DLD1 (cell line): Measurements from ENCODE around the gene TRIM41.

Source experiments
- in situ Hi-C: cut with HindIII; loops from 2 replicates; pipeline ENCODE4 v1.10.0; 2017; ENCODE audit warnings: low sequenced_read_pairs

TRIM41 gene

DNA sequence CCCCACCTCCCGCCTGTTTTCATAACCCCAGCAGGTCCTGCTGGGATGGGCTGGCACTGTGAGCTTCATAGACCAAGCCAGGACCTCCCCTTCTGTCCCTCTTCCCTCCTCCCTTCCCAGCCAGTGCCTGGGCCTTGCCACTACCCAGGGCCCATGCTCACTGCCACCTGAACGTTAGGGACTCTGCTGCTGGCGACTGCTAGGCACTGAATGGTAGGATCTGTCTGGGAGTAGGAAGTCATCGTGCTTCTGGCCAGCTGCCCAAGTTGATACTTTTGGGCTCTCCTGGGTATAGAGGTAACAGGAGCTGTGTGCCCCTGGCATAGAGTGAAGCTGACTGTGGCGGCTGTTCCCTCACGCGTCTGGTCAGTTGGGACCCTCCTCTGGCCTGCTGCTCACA lies 8.4 kb downstream of the TRIM41 start:
- in situ Hi-C loops = no loop called here

DNA sequence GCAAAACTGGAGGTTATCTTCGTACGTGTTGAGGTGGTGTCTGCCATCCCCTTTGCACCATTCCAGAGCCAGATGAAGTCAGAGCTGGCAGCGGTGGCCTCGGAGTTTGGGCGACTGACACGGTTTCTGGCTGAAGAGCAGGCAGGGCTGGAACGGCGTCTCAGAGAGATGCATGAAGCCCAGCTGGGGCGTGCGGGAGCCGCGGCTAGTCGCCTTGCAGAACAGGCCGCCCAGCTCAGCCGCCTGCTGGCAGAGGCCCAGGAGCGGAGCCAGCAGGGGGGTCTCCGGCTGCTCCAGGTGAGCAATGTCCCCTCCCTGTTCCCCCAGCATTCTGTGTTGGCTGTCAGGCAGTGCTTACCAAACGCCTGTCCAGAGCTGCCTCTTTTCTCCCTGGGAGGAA lies 9.5 kb downstream of the TRIM41 start:
- in situ Hi-C loops = no loop called here

DNA sequence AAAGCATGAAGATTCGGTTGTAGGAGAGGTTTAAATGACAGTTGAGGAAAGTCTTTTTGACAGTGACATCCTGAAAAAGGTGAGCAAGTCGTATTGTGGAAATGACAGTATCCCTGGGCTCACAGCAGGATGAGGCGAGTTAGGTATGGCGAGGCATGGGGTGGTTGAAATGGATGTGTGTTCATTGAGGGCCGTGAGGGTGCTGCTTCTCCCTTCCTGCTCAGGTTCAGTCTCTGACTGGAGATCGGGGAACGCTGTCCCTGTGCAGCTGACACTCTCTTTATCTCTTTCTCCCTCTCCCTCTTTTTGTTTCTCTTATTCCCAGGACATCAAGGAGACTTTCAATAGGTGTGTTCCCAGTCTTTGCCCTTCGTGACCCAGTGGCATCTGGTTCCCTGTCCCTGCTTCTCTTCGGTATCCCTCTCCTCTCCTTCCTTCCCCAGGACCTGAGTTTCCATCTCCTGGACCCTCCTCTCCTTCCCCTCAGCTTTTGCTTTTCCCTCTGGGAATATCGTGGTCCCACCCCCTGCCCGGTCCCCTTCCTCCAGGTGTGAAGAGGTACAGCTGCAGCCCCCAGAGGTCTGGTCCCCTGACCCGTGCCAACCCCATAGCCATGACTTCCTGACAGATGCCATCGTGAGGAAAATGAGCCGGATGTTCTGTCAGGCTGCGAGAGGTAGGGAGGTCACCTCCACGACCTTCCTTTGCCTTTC lies 10.2 kb downstream of the TRIM41 start:
- in situ Hi-C loops = no loop called here

DNA sequence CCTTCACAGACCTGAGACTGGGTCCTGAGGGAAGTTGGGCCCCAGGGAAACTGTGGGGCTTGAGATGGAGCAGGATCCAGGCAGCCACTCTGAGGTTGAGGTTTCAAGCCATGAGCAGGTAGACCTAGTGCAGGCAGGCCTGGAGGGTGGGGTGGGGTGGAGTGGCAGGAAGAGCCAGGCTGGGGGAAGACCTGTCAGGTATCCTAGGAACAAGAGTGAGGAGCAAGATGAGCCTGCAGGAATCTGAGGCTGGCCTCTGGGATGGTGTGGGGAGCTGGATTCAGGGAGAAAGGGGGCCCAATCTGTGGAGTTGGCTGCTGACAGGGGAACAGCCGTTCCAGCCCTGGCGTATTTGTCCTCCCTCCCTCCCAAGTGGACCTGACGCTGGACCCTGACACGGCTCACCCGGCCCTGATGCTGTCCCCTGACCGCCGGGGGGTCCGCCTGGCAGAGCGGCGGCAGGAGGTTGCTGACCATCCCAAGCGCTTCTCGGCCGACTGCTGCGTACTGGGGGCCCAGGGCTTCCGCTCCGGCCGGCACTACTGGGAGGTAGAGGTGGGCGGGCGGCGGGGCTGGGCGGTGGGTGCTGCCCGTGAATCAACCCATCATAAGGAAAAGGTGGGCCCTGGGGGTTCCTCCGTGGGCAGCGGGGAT lies 10.8 kb downstream of the TRIM41 start:
- in situ Hi-C loops = no loop called here

DNA sequence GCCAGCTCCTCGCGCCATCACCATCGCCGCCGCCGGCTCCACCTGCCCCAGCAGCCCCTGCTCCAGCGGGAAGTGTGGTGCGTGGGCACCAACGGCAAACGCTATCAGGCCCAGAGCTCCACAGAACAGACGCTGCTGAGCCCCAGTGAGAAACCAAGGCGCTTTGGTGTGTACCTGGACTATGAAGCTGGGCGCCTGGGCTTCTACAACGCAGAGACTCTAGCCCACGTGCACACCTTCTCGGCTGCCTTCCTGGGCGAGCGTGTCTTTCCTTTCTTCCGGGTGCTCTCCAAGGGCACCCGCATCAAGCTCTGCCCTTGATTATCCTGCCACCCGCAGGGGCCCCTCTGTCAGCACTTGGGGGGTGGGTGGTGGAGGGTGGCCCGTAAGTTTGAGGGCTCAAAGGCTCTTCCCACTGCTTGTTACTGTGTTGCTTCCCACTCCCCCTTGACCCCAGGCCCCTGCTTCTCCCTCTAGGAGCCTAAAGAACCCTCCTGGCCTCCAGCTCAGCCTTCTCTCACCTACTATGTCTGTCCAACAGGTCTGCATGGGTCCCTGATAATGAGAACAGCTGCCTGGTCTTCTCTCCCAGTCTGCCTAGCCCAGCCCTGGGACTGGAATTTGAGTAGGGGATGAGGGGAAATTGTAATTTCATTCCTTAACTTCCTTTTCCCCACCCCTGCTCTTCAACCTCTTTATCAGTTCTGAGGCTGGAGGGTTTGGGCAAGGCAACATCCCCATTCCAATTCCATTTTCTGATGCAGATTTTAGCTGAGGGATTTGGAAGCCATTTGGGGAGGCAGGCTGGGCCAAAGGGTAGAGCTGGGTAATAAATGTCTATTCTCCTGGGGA lies 11.6 kb downstream of the TRIM41 start:
- in situ Hi-C loops = no loop called here

DNA sequence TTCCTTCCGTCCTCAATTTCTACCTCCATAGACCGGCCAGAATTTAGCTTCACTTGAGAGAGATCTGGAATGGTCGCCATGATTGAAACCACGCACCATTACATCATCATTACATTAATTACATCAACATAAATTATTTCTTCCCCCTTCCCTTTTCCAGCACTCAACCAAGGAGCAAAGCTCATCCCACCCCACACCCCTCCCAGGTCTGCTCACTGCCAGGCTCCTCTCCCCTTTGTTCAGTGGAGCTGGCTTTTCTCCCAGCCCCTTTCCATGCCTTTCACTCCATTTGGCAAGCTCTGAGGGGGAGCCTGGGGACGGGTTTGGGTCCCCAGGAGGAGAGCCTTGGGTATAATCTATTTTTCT lies 12.2 kb downstream of the TRIM41 start:
- in situ Hi-C loops = no loop called here

DNA sequence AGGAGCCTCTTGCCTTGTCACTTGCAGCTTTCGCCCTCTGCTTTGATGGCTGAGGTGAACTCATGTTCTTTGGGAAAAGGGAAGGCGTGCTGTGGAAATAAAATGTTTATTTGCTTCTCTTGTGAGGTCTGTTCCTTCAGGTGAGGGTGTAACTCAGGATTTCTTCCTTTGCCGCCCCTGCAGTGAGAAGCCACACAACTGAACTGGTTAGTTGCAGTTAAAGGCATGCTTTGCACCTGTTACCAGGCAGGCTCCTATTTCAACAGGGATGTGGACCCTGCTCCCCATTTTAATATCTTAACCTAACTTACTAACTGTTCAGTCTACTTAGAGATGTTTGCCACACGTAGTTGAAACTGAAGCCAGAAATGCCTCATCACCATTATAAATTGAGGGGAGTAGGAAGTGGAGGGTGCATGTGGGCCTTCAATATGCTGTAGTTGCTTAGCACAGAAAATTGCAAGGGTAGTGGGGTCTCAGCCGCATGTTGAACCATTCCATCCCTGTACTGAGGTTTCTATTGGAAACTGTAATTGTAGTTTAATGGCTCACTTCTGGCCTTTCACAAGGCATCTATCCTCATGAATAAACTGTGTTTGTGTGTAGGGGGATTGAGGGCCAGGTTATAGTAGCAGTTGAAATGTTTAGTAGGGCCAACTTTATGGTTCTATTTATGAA lies 12.7 kb downstream of the TRIM41 start:
- in situ Hi-C loops = no loop called here

DNA sequence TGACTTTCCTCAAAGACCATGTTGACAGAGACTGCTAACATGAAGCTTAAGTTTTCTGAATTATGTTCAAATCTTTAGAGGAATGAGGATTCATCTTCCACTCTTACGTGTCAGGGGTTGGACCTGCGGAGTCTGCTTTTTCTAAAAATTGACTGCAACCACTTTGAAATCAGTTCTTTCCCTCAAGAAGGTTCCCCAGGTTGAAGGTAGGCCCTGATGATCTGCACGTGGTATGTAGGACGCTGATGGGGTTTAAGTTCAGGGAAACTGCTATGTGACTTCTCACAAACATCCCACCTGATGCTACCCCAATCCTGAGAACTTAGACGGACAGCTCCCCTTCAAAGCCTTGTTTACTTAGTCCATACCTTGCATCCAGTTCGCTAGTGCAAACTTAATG lies 13.4 kb downstream of the TRIM41 start:
- in situ Hi-C loops = no loop called here

DNA sequence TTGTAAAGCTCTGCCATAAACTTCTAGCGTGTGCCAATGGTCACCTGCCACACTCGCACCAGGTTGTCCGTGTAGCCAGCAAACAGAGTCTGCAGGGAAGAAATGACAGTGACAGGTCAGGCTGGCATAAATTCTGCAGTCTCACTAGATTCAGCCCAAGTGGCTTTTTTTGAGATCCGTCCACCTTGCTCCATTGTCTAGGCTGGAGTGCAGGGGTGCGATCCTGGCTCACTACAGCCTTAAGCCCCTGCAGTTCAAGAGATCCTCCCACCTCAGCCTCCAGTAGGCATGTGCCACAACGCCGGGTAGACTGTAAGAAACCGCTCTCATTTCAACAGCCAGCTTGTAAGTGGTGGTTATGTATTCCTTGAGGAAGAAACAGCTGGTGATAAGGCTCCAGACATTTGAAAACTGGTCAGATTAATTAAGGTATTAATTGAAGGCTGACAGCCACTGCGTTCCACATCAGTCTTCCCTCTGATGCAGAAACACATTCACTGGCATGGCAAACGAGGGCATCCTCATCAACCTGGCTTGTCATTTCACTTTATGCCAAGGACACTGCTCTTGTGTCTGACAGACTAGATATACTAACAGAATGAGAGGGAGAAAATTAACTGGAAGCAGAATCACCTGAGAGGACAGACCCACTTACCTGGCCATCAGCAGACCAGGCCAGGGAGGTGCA lies 14.0 kb downstream of the TRIM41 start:
- in situ Hi-C loops = no loop called here

DNA sequence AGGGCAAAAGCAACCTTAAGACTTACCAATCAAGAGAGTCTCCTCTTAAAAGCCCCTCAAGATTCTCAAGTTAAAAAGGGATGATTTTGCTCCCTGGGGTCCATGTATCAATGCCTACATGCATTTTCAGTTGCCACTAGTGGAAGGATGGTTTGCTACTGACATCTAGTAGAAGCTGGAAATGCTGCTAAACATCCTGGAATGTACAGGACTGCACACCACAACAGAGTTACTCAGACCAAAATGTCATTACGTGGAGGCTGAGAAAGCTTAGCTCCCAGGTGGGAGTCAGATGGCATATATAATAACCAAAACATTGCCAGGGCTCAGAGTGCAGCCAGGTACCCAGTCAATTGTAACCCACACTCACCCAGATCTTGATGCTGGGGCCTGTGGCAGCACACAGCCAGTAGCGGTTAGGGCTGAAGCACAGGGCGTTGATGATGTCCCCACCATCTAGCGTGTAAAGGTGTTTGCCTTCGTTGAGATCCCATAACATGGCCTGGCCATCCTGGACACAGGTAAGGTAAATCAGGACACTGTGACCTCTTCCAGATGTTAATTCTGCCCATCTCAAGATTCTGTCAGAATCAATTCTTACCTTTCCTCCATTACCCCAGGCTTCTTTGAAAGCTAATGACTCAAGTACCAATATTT lies 14.8 kb downstream of the TRIM41 start:
- in situ Hi-C loops = no loop called here

DNA sequence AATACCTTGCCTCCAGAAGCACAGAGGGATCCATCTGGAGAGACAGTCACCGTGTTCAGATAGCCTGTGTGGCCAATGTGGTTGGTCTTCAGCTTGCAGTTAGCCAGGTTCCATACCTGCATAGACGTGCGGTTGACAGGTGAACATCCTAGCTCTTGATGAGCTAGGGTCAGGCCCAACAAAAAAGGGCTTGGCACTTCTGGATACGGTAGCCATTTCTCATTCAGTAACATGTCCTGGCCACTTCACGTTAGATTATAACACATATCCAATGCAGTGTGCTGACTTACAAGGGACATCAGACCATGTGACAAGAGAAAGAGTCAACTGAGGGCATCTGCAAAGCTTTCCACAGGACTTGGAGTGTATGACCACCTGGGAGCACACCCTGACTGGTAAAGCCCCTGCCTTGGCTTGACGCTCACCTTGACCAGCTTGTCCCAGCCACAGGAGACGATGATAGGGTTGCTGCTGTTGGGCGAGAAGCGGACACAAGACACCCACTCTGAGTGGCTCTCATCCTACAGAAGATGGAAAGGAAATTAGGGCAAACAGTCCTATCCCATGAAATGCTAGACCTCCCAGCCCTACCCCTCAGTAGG lies 16.1 kb downstream of the TRIM41 start:
- in situ Hi-C loops = no loop called here

DNA sequence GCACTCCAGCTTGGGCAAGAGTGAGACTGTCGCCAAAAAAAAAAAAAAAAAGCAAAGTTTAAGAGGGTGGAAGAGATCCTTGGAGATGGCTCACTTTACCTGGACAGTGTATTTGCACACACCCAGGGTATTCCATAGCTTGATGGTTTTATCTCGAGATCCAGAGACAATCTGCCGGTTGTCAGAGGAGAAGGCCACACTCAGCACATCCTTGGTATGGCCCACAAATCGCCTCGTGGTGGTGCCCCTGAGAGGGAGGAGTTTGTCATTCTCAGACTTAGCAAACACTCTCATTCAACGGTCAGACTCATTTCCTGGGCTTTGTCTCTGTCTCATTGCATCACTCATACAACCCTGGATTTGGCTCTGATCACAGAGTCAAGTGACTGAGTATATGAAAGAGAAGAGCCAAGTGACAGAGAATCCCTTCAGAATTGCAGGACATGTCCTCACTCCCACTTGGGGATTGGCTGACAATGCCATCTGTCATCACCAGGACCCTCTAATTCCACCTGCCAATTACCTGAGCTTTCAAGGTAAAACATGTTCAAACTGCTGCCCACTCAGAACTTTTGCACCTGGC lies 18.4 kb downstream of the TRIM41 start:
- in situ Hi-C loops = no loop called here

DNA sequence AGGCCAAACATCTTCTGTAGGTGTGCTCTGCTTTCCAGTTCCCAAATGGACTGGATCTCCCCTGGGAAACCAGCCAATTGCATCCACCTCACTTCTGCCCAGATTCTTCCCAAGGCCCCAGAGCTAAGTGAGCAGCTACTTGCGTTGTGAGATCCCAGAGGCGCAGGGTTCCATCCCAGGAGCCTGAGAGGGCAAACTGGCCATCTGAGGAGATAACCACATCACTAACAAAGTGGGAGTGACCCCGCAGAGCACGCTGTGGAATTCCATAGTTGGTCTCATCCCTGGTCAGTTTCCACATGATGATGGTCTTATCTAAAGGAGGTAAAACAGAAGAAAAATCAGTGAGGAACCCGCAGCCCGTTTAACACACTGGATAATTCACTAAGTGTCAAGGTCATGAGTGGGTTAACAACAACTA lies 19.0 kb downstream of the TRIM41 start:
- in situ Hi-C loops = no loop called here

DNA sequence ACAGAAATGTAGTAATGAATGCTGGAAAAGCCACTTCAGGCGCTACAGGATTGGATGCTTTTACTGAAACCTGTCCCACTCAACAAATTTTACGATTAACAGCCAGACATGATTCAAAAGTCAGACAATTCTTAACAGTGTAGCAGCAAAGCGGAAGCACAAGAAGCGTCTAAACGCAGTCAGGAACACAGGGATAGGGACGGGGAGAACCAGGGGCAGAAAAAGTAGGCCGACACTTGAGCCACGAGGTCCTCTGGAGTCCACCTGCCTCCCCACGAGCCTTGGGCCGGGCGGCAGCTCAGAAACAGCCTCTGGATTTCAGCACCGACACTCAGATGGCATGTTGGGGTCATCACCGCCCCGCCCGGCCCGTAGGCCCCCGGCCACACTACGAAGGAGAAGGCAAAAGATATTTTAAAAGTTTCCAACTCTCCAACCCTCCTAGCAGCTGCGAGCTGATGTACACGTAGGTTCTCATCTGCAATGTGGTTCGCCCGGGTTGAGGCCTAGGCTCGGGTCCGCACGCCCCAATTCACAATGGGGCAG lies 20.0 kb downstream of the TRIM41 start:
- in situ Hi-C loops = no loop called here

DNA sequence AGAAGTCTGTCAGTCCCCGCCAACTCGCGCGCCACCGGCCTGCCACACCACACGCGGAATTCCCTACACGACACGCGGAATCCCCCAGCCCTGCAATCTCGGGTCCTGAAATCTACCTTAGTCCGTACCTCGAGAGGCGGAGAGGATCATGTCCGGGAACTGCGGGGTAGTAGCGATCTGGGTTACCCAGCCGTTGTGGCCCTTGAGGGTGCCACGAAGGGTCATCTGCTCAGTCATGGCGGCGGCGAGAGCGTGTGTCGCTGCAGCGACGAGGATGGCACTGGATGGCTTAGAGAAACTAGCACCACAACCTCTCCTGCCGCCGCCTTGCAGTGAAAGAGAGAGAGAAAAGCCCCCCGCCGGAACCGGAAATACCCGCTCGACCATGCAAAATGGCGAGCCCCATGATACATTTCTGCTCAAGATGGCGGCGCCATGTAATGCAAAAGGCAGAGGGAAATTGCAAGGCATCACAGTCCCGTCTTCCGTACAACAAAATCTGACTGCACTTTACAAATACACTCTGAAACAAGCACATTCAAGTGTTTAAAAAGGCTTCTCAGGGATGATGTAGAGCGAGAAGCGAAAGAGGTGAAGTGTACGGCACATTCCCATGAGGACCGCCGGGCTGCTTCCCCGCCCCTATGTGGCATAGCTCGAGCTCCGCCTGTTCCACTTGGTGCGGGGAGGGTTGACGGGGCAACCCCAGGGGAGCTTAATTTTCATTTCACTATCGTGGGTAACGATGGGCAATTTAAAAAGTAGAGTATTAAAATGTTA lies 20.7 kb downstream of the TRIM41 start, which contains the start of gene RACK1:
RACK1 (minus strand) TSS at position 343 of the 780 bp plus-strand sequence; CDS start at position 237, 106 bp downstream.
- in situ Hi-C loops = no loop called here

DNA sequence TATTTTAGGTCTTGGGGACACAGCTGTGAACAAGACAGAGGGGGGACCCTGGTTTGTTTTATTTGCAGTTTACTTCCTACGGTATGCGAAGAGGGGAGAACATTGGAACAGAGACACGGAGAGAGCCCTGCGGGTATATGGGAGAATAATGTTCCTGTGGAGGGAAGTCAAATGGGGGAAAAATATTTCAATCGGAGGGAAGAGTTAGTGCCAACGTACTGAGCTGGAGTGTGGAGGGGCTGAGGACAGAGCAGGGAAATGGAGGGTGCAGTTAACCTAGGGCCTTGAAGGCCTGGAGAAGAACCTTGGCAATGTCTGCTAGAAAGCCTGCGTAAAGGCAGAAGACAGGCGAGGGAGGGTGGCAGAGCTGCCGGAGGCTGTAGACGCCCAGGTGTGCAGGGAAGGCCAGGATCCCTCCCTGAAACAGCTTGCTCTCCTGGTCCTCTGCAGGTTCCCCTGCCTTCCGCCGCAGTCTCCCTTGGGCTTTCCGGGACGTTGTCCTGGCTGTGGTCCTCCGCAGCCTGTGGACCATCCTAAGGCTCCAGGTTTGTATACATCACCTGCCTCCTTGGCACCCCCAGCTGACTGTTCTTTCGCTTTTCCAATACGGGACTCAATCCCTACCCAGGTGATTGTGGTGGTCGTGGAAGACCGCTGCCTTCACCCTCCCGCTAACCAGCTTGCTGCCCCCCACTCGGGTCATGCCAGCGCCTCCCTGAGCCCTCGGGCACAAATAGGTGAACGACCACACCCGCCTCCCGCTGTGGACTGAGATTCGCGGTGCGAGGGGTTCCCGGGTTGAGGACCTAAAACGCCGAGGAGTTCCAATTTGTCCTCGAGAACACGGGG lies 22.6 kb downstream of the TRIM41 start:
- in situ Hi-C loops = no loop called here

DNA sequence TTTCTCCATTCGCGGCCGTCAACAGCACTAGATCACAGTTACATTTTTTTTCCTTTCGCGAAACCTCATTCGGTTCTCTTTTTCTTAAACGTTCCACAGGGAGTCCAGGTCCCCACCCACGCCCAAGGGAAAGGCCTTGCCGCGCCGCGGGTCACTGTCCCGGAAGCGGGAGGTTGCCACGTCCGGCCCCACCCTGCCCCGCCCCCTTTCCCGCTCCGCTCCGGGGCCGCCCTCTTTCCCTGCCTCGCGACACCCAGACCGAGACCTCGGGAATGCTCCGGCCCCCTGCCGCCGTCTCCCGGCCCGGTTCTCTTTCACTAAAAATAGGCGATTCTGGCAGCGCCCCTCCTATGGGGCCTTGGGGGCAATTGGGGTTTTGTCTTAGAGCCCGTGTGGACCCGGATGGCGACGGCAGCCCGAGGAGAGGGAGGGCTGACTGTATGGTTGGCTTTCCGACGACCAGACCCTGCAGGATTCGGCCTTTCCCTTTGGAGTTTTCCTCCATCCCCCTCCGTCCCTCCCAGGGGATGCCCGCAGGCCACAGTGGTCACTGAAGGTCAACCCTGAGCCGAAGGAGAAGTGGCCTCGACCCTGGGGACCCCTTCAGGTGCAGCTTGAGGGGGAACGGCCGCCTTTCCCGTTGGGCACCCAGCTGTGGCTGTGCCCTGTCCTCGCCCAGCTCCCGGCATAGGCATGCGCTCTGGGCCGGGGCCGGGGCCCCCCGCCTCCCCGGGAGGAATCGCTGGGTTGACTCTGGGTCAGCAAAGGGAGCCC lies 23.4 kb downstream of the TRIM41 start:
- in situ Hi-C loops = no loop called here
